Upper lobe of right lung (tissue), 1 donor: Measurements from ENCODE around the gene TSC1. TPM values are rescaled to one million over a fixed set of nuclear protein-coding genes. Genes with fewer than 3 reads are reported as not detected.

Experiments
- ATAC-seq: fragments of 200-7000 bp; cut with Tn5 transposase; one replicate; pipeline ENCODE4 v1.9.1; 2020; ENCODE audit warnings: mild to moderate bottlenecking, moderate library complexity
- DNase-seq: peaks from one replicate; pipeline ENCODE4 v3.0.0-alpha.2; 2020
- H3K27ac ChIP-seq: fragments of 200-600 bp; one replicate; pipeline ENCODE4 v1.8.0; 2022
- H3K27me3 ChIP-seq: fragments of 200-600 bp; one replicate; pipeline ENCODE4 v1.8.0; 2022; ENCODE audit warnings: mild to moderate bottlenecking
- H3K36me3 ChIP-seq: fragments of 200-600 bp; one replicate; pipeline ENCODE4 v1.8.0; 2022
- H3K4me1 ChIP-seq: fragments of 200-600 bp; one replicate; pipeline ENCODE4 v1.8.0; 2022
- H3K4me3 ChIP-seq: fragments of 200-600 bp; one replicate; pipeline ENCODE4 v1.8.0; 2022; ENCODE audit warnings: mild to moderate bottlenecking
- H3K9me3 ChIP-seq: fragments of 200-600 bp; one replicate; pipeline ENCODE4 v1.8.0; 2022
- CTCF ChIP-seq: fragments of 200-600 bp; IDR thresholded peaks from one replicate; pipeline ENCODE4 v1.8.0; 2022; ENCODE audit warnings: antibody characterized with exemption
- intact Hi-C: fragments of 100-400 bp; cut with DNase I; formaldehyde crosslinking; loops from one replicate; pipeline ENCODE4 v1.11.0; 2022
- total RNA-seq: library from RNA; stranded (reverse); fragmentation: NEBNext Ultra II Directional; extraction: Animal tissue kit (Norgen Biotek cat#: 25700); gene quantifications from one replicate; pipeline ENCODE4 v1.2.1, GENCODE V29; 2021
- donor health status: DM: no; HTN: yes; CAD: no; lungs with severe emphysema.

Gene TSC1
- total RNA-seq, 1 donor from 2014 or later, result 44.9 TPM

GRCh38 chr9:132862533-132862932 lies 81.9 kb downstream of the TSC1 start:
- Histone ChIP-seq H3K27me3 (no peaks in the 10 kb centered on the region), H3K27ac (no peak overlapping the region), H3K4me3 (no peak overlapping the region), H3K4me1 (peaks cover 4% of the 10 kb centered on the region), H3K9me3 (no peaks in the 10 kb centered on the region), H3K36me3 (no peaks in the 10 kb centered on the region)
- TF ChIP-seq CTCF, result no peak
- ATAC-seq (no peak), DNase-seq (no peak)
- intact Hi-C loops, result no loop called here

- TF ChIP-seq CTCF, result no peak
- H3K27ac ChIP-seq, result no peak overlapping the region
- H3K4me1 ChIP-seq, result peaks cover 4% of the 10 kb centered on the region
- no peak overlapping the region for H3K4me3 ChIP-seq
- no peaks in the 10 kb centered on the region for H3K36me3 ChIP-seq
- ATAC-seq (no peak), DNase-seq (no peak)
- intact Hi-C loops, result no loop called here
- H3K27me3 ChIP-seq, result no peaks in the 10 kb centered on the region
- no peaks in the 10 kb centered on the region for H3K9me3 ChIP-seq
These were observed 82.8 kb downstream of the TSC1 start for GRCh38 chr9:132861666-132862065.

- Histone ChIP-seq H3K36me3 (no peaks in the 10 kb centered on the region), H3K27me3 (no peaks in the 10 kb centered on the region), H3K4me3 (no peak overlapping the region), H3K9me3 (no peaks in the 10 kb centered on the region), H3K4me1 (peaks cover 4% of the 10 kb centered on the region), H3K27ac (no peak overlapping the region)
- intact Hi-C loops, result no loop called here
- no peak for TF ChIP-seq CTCF
- no peak for ATAC-seq
- DNase-seq, result no peak
These were observed 85.7 kb downstream of the TSC1 start for GRCh38 chr9:132858751-132859150.

GRCh38 chr9:132857616-132858342 lies 86.6 kb downstream of the TSC1 start:
- H3K27me3 ChIP-seq, result no peaks in the 10 kb centered on the region
- H3K9me3 ChIP-seq, result no peaks in the 10 kb centered on the region
- H3K4me1 ChIP-seq, result peaks cover 4% of the 10 kb centered on the region
- DNase-seq, result no peak
- H3K27ac ChIP-seq, result no peak overlapping the region
- peak; percentile 9 for TF ChIP-seq CTCF
- no peak overlapping the region for H3K4me3 ChIP-seq
- ATAC-seq, result no peak
- no peaks in the 10 kb centered on the region for H3K36me3 ChIP-seq
- intact Hi-C loops, result no loop called here

- no peak for TF ChIP-seq CTCF
- ATAC-seq (peak; percentile 40), DNase-seq (no peak)
- H3K9me3 ChIP-seq, result no peaks in the 10 kb centered on the region
- peaks cover 4% of the 10 kb centered on the region for H3K4me1 ChIP-seq
- H3K4me3 ChIP-seq, result no peak overlapping the region
- intact Hi-C loops, result no loop called here
- no peak overlapping the region for H3K27ac ChIP-seq
- no peaks in the 10 kb centered on the region for H3K27me3 ChIP-seq
- no peaks in the 10 kb centered on the region for H3K36me3 ChIP-seq
These were observed 87.4 kb downstream of the TSC1 start for GRCh38 chr9:132857031-132857430.

GRCh38 chr9:132855904-132856303 lies 88.5 kb downstream of the TSC1 start:
- H3K4me1 ChIP-seq, result peaks cover 4% of the 10 kb centered on the region
- H3K36me3 ChIP-seq, result no peaks in the 10 kb centered on the region
- intact Hi-C loops, result no loop called here
- H3K9me3 ChIP-seq, result no peaks in the 10 kb centered on the region
- ATAC-seq (no peak), DNase-seq (no peak)
- no peak overlapping the region for H3K4me3 ChIP-seq
- no peaks in the 10 kb centered on the region for H3K27me3 ChIP-seq
- no peak for TF ChIP-seq CTCF
- no peak overlapping the region for H3K27ac ChIP-seq
